Stimulated activated CD8-positive, alpha-beta memory T cell treated with anti-CD3 and anti-CD28 coated beads, Interleukin-7, amount 100 ng/mL, for 24 hours (primary cell): ENCODE results near the gene SF3B4.
"Not testable (repeated sequence)": the region's sequence is repeated elsewhere in the genome, so short reads cannot be mapped to it uniquely, and the experiment has no call there.

Experiments
- DNase-seq: peaks from one replicate; pipeline ENCODE4 v3.0.0-alpha.2; 2020; ENCODE audit warnings: low read depth

The SF3B4 gene

GRCh38 chr1:149927563-149928400 is at the start of gene SF3B4:
TSS of gene SF3B4 (minus strand) at chr1:149927803. CDS start at chr1:149927759, 44 bp downstream.
- peak; percentile 93 for DNase-seq

- no peak for DNase-seq
These were observed 49.7 kb upstream of the SF3B4 start for GRCh38 chr1:149977345-149977744.

- DNase-seq, result no peak
These were observed 44.9 kb upstream of the SF3B4 start for GRCh38 chr1:149972547-149972946.

- DNase-seq, result no peak
These were observed 40.0 kb upstream of the SF3B4 start for GRCh38 chr1:149967646-149968045.

GRCh38 chr1:149967041-149967440 is 39.4 kb upstream of the SF3B4 start:
- no peak for DNase-seq

GRCh38 chr1:149966405-149966804 is 38.8 kb upstream of the SF3B4 start:
- DNase-seq, result no peak

GRCh38 chr1:149965440-149965839 is 37.8 kb upstream of the SF3B4 start:
- DNase-seq, result no peak

GRCh38 chr1:149963358-149963757 is 35.8 kb upstream of the SF3B4 start:
- no peak for DNase-seq

- no peak for DNase-seq
These were observed 35.1 kb upstream of the SF3B4 start for GRCh38 chr1:149962736-149963135.

GRCh38 chr1:149962039-149962647 is 34.5 kb upstream of the SF3B4 start:
- DNase-seq, result no peak

- not testable (repeated sequence) for DNase-seq
These were observed 29.9 kb upstream of the SF3B4 start for GRCh38 chr1:149957548-149957947.

GRCh38 chr1:149949911-149950310 is 22.3 kb upstream of the SF3B4 start:
- no peak for DNase-seq

GRCh38 chr1:149945206-149945605 is 17.6 kb upstream of the SF3B4 start:
- DNase-seq, result no peak

- no peak for DNase-seq
These were observed 15.3 kb upstream of the SF3B4 start for GRCh38 chr1:149942885-149943284.

GRCh38 chr1:149942207-149942606 is 14.6 kb upstream of the SF3B4 start:
- DNase-seq, result no peak

GRCh38 chr1:149940427-149940826 is 12.8 kb upstream of the SF3B4 start:
- DNase-seq, result no peak

- DNase-seq, result not testable (repeated sequence)
These were observed 11.0 kb upstream of the SF3B4 start for GRCh38 chr1:149938668-149939003.

GRCh38 chr1:149937759-149938158 is 10.2 kb upstream of the SF3B4 start:
- DNase-seq, result no peak

GRCh38 chr1:149936992-149937705 is 9.5 kb upstream of the SF3B4 start:
- DNase-seq, result no peak

- DNase-seq, result no peak
These were observed 8.8 kb upstream of the SF3B4 start, which contains the start of gene MTMR11 for GRCh38 chr1:149936170-149936991. TSS of gene MTMR11 (minus strand) at chr1:149936879. CDS start at chr1:149936647, 232 bp downstream.

- DNase-seq, result no peak
These were observed 6.8 kb upstream of the SF3B4 start for GRCh38 chr1:149934356-149934755.

GRCh38 chr1:149933208-149933607 is 5.6 kb upstream of the SF3B4 start:
- no peak for DNase-seq
